WI38 (cell line): ENCODE results near the gene CRYGN.

Experiments
- H3K4me3 ChIP-seq: 2 replicates; pipeline ENCODE4 v1.5.1; 2011; ENCODE audit warnings: low read depth, mild to moderate bottlenecking, control low read depth, low read length
- CTCF ChIP-seq: IDR thresholded peaks from 2 replicates; pipeline ENCODE4 v1.5.1; 2012; ENCODE audit warnings: low read depth, mild to moderate bottlenecking, control low read depth, low read length

Gene CRYGN

GRCh38 chr7:151398446-151399304 lies 41.3 kb downstream of the CRYGN start:
- H3K4me3 ChIP-seq: no peak overlapping the region

GRCh38 chr7:151397026-151397425 lies 42.9 kb downstream of the CRYGN start:
- no peak for TF ChIP-seq CTCF
- no peak overlapping the region for H3K4me3 ChIP-seq

More at GRCh38 chr7:151398446-151399304, 41.3 kb downstream of the CRYGN start:
- no peak for TF ChIP-seq CTCF

- H3K4me3 ChIP-seq: no peak overlapping the region
- TF ChIP-seq CTCF: no peak
Observed at GRCh38 chr7:151396328-151396970, 43.5 kb downstream of the CRYGN start.

GRCh38 chr7:151395036-151395367 lies 44.9 kb downstream of the CRYGN start:
- no peak overlapping the region for H3K4me3 ChIP-seq
- TF ChIP-seq CTCF: no peak

- no peak overlapping the region for H3K4me3 ChIP-seq
- TF ChIP-seq CTCF: no peak
Observed at GRCh38 chr7:151394076-151395035, 45.6 kb downstream of the CRYGN start.

GRCh38 chr7:151393031-151393977 lies 46.6 kb downstream of the CRYGN start:
- no peak overlapping the region for H3K4me3 ChIP-seq
- TF ChIP-seq CTCF: no peak
